K562 (cell line): ENCODE data around the gene MYO3A. TPM values are rescaled to one million over a fixed set of nuclear protein-coding genes. Genes with fewer than 3 reads are reported as not detected.

ENCODE experiments used
- ATAC-seq: fragments of 200-7000 bp; cut with Tn5 transposase; 3 replicates; pipeline ENCODE4 v1.9.1; 2020; ENCODE audit warnings: moderate library complexity
- BruUV-seq: library from RNA; stranded (reverse); fragments of 400-500 nt; replicated peaks from 2 replicates; lab custom pipeline; 2021; lab: Mats Ljungman, UMichigan
- CTCF ChIA-PET: fragments of 300-600 bp; formaldehyde crosslinking; extraction: SDS; loops from one replicate; lab custom pipeline; 2021; ENCODE audit warnings: low intra/inter-chr PET ratio; lab: Yijun Ruan, JAX
- POLR2A ChIA-PET: fragments of 300-600, 350-650 bp; sonication (Branson Sonifier 250); formaldehyde crosslinking; extraction: SDS; loops from one replicate; lab custom pipeline; 2021; ENCODE audit warnings: antibody characterized with exemption, inconsistent platforms; lab: Yijun Ruan, JAX
- DNase-seq, 4 experiments: peaks; one replicate each; pipeline versions ENCODE4 v3.0.0 to v3.0.0-alpha.2; 2011 to 2018; ENCODE audit warnings: low spot score in 3 of 4, mixed read lengths in 3 of 4; ENCODE audit errors: extremely low read depth in 1 of 4
- FAIRE-seq: peaks from 2 replicates; lab custom pipeline; 2011; peaks lifted over from hg19 to GRCh38; lab: Jason Lieb, UNC
- H2AFZ ChIP-seq: 2 replicates; pipeline ENCODE4 v1.6.0; 2011; ENCODE audit warnings: low read depth, low read length, control low read depth, inconsistent platforms
- H3K27ac ChIP-seq: fragments of 200-600 bp; 3 replicates; pipeline ENCODE4 v1.8.0; 2011; ENCODE audit warnings: low read depth, mild to moderate bottlenecking, control low read depth, inconsistent platforms, low read length, moderate library complexity, mixed read lengths; ENCODE audit errors: extremely low read depth
- H3K27me3 ChIP-seq, 2 experiments: fragments of 300-600 bp in 1 of 2; 2 replicates in 1 of 2; 3 replicates in 1 of 2; pipeline versions ENCODE4 v1.6.0 to v1.8.0; 2011; ENCODE audit warnings: inconsistent platforms in 2 of 2, low read length in 2 of 2, mild to moderate bottlenecking in 1 of 2, mixed read lengths in 1 of 2, moderate library complexity in 1 of 2; ENCODE audit not compliant: control insufficient read depth in 2 of 2, insufficient read depth in 2 of 2
- H3K36me3 ChIP-seq: fragments of 300-600 bp; 3 replicates; pipeline ENCODE4 v1.8.0; 2011; ENCODE audit warnings: mild to moderate bottlenecking, low read length, inconsistent platforms; ENCODE audit not compliant: control insufficient read depth, insufficient read depth
- H3K4me1 ChIP-seq, 2 experiments: fragments of 200-600 bp in 1 of 2; replicated peaks in 1 of 2; 2 replicates in 1 of 2; 3 replicates in 1 of 2; pipeline versions ENCODE4 v1.5.1 to v1.8.0; 2011; ENCODE audit warnings: inconsistent platforms in 2 of 2, low read length in 2 of 2, mild to moderate bottlenecking in 1 of 2, mixed read lengths in 1 of 2, moderate library complexity in 1 of 2; ENCODE audit not compliant: control insufficient read depth in 2 of 2, insufficient read depth in 2 of 2
- H3K4me2 ChIP-seq: 2 replicates; pipeline ENCODE4 v1.6.1; 2011; ENCODE audit warnings: low read length, control low read depth, inconsistent platforms, mixed read lengths; ENCODE audit not compliant: insufficient read depth
- H3K4me3 ChIP-seq: fragments of 200-600 bp; sonication (generic), shearing (Covaris generic); 2 replicates; pipeline ENCODE4 v1.5.1; 2016; ENCODE audit warnings: control low read depth, inconsistent platforms
- H3K79me2 ChIP-seq: fragments of 200-600 bp; 3 replicates; pipeline ENCODE4 v1.8.0; 2011; ENCODE audit warnings: low read length, inconsistent platforms; ENCODE audit not compliant: control insufficient read depth, insufficient read depth
- H3K9ac ChIP-seq, 2 experiments: 2 replicates each; pipeline versions ENCODE4 v1.6.0 to v1.6.1; 2011; ENCODE audit warnings: low read depth in 2 of 2, low read length in 2 of 2, control low read depth in 1 of 2, inconsistent platforms in 1 of 2, mild to moderate bottlenecking in 1 of 2, mixed read lengths in 1 of 2; ENCODE audit not compliant: insufficient read depth in 1 of 2
- H3K9me1 ChIP-seq: one replicate; pipeline ENCODE4 v1.6.0; 2011; ENCODE audit warnings: inconsistent platforms, mild to moderate bottlenecking, low read length, moderate library complexity; ENCODE audit not compliant: control insufficient read depth, insufficient read depth
- H3K9me3 ChIP-seq: replicated peaks from 2 replicates; pipeline ENCODE4 v1.5.1; 2011; ENCODE audit warnings: low read depth, low read length, inconsistent platforms; ENCODE audit not compliant: control insufficient read depth, insufficient read depth
- H4K20me1 ChIP-seq: replicated peaks from 2 replicates; pipeline ENCODE4 v1.6.1; 2011; ENCODE audit warnings: low read length, inconsistent platforms, mixed read lengths; ENCODE audit not compliant: control insufficient read depth, insufficient read depth
- ARID3B ChIP-seq: fragments of 250-450 bp; sonication (Bioruptor Pico); IDR thresholded peaks from 2 replicates; pipeline ENCODE4 v1.4.0; 2020; ENCODE audit warnings: borderline replicate concordance
- DMBX1 ChIP-seq: fragments of 250-450 bp; sonication (Bioruptor Pico); IDR thresholded peaks from 2 replicates; pipeline ENCODE4 v1.8.0; 2022; ENCODE audit warnings: inconsistent platforms, mild to moderate bottlenecking, moderate library complexity, borderline replicate concordance
- HDAC6 ChIP-seq: IDR thresholded peaks from 2 replicates; pipeline ENCODE4 v1.6.1; 2012; ENCODE audit warnings: low read depth, mild to moderate bottlenecking, control low read depth, inconsistent platforms, low read length, moderate library complexity
- HMGXB4 ChIP-seq: sonication (generic); formaldehyde crosslinking; IDR thresholded peaks from 2 replicates; pipeline ENCODE4 v1.8.1; 2023; ENCODE audit warnings: mild to moderate bottlenecking, missing genetic modification reagents
- HNRNPL ChIP-seq: fragments of 200-400 bp; formaldehyde crosslinking; IDR thresholded peaks from 2 replicates; pipeline ENCODE4 v1.6.1; 2017; ENCODE audit warnings: low read depth, mild to moderate bottlenecking, low read length
- JUN ChIP-seq, 2 experiments: sonication (generic) in 1 of 2; formaldehyde crosslinking in 1 of 2; IDR thresholded peaks; 2 replicates each; pipeline versions ENCODE4 v1.6.1 to v1.8.0; 2012 to 2022; ENCODE audit warnings: borderline replicate concordance in 2 of 2, mild to moderate bottlenecking in 2 of 2, improper control_type of control experiment in 1 of 2, low read depth in 1 of 2, low read length in 1 of 2, missing genetic modification reagents in 1 of 2
- NCOA1 ChIP-seq: fragments of 450-650 bp; IDR thresholded peaks from 2 replicates; pipeline ENCODE4 v1.6.1; 2016; ENCODE audit warnings: low read depth
- POLR3G ChIP-seq: IDR thresholded peaks from 2 replicates; pipeline ENCODE4 v1.6.1; 2011; ENCODE audit not compliant: insufficient read length, insufficient replicate concordance; ENCODE audit errors: extremely low read depth
- RBM34 ChIP-seq: fragments of 200-400 bp; formaldehyde crosslinking; IDR thresholded peaks from 2 replicates; pipeline ENCODE4 v1.6.1; 2018; ENCODE audit warnings: low read length, borderline replicate concordance; ENCODE audit not compliant: insufficient read depth
- SRSF9 ChIP-seq: fragments of 200-400 bp; formaldehyde crosslinking; IDR thresholded peaks from 2 replicates; pipeline ENCODE4 v1.6.1; 2017; ENCODE audit warnings: low read depth, low read length, borderline replicate concordance
- TAF15 ChIP-seq: fragments of 200-400 bp; formaldehyde crosslinking; IDR thresholded peaks from 2 replicates; pipeline ENCODE4 v1.6.1; 2017; ENCODE audit warnings: mild to moderate bottlenecking, low read depth, low read length, moderate library complexity
- U2AF2 ChIP-seq: fragments of 200-400 bp; formaldehyde crosslinking; optimal IDR thresholded peaks from 2 replicates; pipeline ENCODE3; 2017; ENCODE audit warnings: low read depth, mild to moderate bottlenecking, low read length
- ZSCAN32 ChIP-seq: fragments of 450-650 bp; formaldehyde crosslinking; IDR thresholded peaks from 2 replicates; pipeline ENCODE4 v1.4.0; 2020; ENCODE audit warnings: mild to moderate bottlenecking, moderate library complexity
- WGBS: fragments of 100-300 bp; shearing (Covaris generic); methylation state at CpG from one replicate; pipeline ENCODE4 v1.1.6; 2016; ENCODE audit warnings: low coverage, mixed read lengths; ENCODE audit not compliant: insufficient coverage; ENCODE audit errors: missing lambda C conversion rate; 5-methylcytosine and 5-hydroxymethylcytosine counted together
- in situ Hi-C: fragments of 300-500 bp; cut with MboI; formaldehyde crosslinking; loops from 4 replicates; pipeline ENCODE4 v1.15.0; 2018; ENCODE audit warnings: inconsistent platforms, mixed read lengths
- intact Hi-C: fragments of 100-400 bp; cut with micrococcal nuclease; formaldehyde crosslinking; loops from 2 replicates; pipeline ENCODE4 v1.14.2; 2022
- polyA plus RNA-seq, 8 experiments: library from polyadenylated mRNA; depleted of rRNA in 4 of 8; stranded (reverse) in 5 of 8; unstranded in 3 of 8; fragments of >200 nt; fragmentation: Nextera tagmentation in 2 of 8; fragmentation: Illumina TruSeq in 1 of 8; extraction: Ambion mirVana in 2 of 8; extraction: Trizol in 1 of 8; gene quantifications; 2 replicates each; pipeline versions ENCODE4 v1.2.1 to v1.2.3, GENCODE V29; 2011 to 2014; ENCODE audit warnings: inconsistent platforms in 1 of 8, missing spikeins in 1 of 8
- total RNA-seq, 7 experiments: library from RNA; depleted of rRNA in 6 of 7; stranded (reverse); fragments of >200 nt in 6 of 7; fragmentation: Illumina TruSeq in 2 of 7; extraction: Trizol in 2 of 7; gene quantifications; 2 replicates each; pipeline versions ENCODE4 v1.2.1 to v1.2.3, GENCODE V29; 2011 to 2021; ENCODE audit warnings: low replicate concordance in 1 of 7

MYO3A gene
- total and polyA plus RNA-seq, 9 of the 15 experiments (the other 6 are each of a cell fraction or from before 2014, with no cell fraction given): not detected

DNA sequence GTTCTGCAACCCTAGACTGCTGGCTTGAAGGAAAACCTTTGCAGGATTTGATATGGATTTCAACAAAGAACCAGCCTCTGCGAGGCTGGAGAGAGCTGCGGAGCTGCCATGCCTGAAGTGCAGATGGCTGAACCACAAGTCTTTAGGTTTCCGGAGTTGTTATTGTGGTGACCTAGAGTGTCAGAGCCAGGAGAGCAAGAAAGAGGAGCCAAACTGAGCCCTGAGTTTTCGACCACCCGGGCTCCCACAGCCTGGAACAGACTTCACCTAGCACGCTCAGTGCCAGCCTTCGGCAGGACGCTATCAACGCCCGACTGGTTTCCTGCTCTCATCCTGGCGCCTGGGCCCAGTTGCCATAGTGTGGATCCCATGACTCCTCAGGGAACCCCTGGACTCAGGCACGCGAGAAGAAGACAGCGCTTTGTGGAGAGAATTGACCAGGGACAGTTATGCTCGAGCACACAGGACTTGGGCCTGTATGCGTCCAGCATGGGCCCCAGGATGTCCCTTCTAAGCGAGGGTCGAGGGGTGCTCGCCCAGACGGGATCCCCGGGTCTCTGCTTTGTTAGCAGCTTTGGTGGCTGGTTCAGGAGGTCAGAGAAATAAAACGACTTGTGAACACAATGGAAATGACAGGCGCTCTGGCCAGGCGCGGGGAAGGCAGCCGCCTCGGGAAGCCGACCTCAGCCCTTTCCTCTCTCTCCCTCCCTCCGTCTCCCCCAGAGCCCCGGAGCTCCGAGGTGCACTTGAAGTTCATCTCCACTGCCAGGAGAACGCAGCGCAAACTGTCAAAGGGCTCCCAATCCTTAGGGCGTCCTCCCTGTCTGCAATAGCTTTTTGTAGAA lies 280.7 kb downstream of the MYO3A start (continued):
- no peak for TF ChIP-seq NCOA1
- no peak for TF ChIP-seq HDAC6
- no peak for TF ChIP-seq ZSCAN32
- no peak for TF ChIP-seq HNRNPL
- no peak for TF ChIP-seq DMBX1 (CRISPR knock-in tag)
- TF ChIP-seq, all 486 proteins: peak for 0

- Histone ChIP-seq H3K27me3 (peaks cover 28 to 67% of the 10 kb centered on the region in 2 experiments; a peak in 3 of 5 replicates), H3K9ac (no peak overlapping the region), H3K9me3 (no peaks in the 10 kb centered on the region), H3K36me3 (no peaks in the 10 kb centered on the region), H3K4me1 (peaks cover 0 to 13% of the 10 kb centered on the region in 2 experiments; a peak in 1 of 5 replicates), H4K20me1 (no peaks in the 10 kb centered on the region), H3K4me3 (no peak overlapping the region), H3K9me1 (no peaks in the 10 kb centered on the region), H3K27ac (no peak overlapping the region), H3K79me2 (no peaks in the 10 kb centered on the region), H3K4me2 (no peak overlapping the region), H2AFZ (no peak overlapping the region)
- no TSS peak for BruUV-seq
- WGBS: 2% methylated on average over 31 of the region's 31 CpGs
- ATAC-seq: no peak
- in situ Hi-C loops (no loop called here), intact Hi-C loops (no loop called here)
- no peak for DNase-seq
- CTCF ChIA-PET: no interaction called here
- POLR2A ChIA-PET: no interaction called here
- no peak for FAIRE-seq
- no peak for TF ChIP-seq U2AF2
- TF ChIP-seq RBM34: no peak
- TF ChIP-seq JUN (IDR thresholded peaks at IDR 0.05; ENCODE audit: borderline replicate concordance, low read depth, low read length): no peak
- TF ChIP-seq JUN (CRISPR knock-in tag; IDR thresholded peaks at IDR 0.05; ENCODE audit: borderline replicate concordance): no peak
- no peak for TF ChIP-seq TAF15
- TF ChIP-seq ARID3B: no peak
- no peak for TF ChIP-seq POLR3G
- no peak for TF ChIP-seq HMGXB4 (CRISPR knock-in tag)
- TF ChIP-seq SRSF9: no peak
These were observed 281.4 kb downstream of the MYO3A start for GRCh38 chr10:26215396-26215934.
